HAP-1 (cell line): ENCODE data around the gene PTPRT.

ENCODE experiments used
- DNase-seq, 2 experiments: peaks; one replicate each; pipeline ENCODE4 v3.0.0-alpha.2; 2016 to 2020; ENCODE audit warnings: low spot score in 2 of 2
- H3K27me3 ChIP-seq: fragments of 250-450 bp; sonication (Bioruptor Pico); 2 replicates; pipeline ENCODE4 v1.5.1; 2020; ENCODE audit warnings: low read depth, mild to moderate bottlenecking, moderate library complexity
- H3K36me3 ChIP-seq: fragments of 250-450 bp; sonication (Bioruptor Pico); replicated peaks from 2 replicates; pipeline ENCODE4 v1.5.1; 2020; ENCODE audit warnings: mild to moderate bottlenecking
- H3K4me1 ChIP-seq: fragments of 250-450 bp; sonication (Bioruptor Pico); 2 replicates; pipeline ENCODE4 v1.5.1; 2020; ENCODE audit warnings: mild to moderate bottlenecking
- H3K4me3 ChIP-seq: fragments of 250-450 bp; sonication (Bioruptor Pico); 2 replicates; pipeline ENCODE4 v1.5.1; 2020; ENCODE audit warnings: mild to moderate bottlenecking, moderate library complexity
- H3K9me3 ChIP-seq: fragments of 250-450 bp; sonication (Bioruptor Pico); 2 replicates; pipeline ENCODE4 v1.5.1; 2020; ENCODE audit warnings: mild to moderate bottlenecking, moderate library complexity
- in situ Hi-C: fragments of 300-500 bp; cut with MboI; formaldehyde crosslinking; loops from 3 replicates; pipeline ENCODE4 v1.14.3; 2020; ENCODE audit warnings: low sequenced_read_pairs, inconsistent platforms, mixed read lengths

PTPRT gene

GRCh38 chr20:42957018-42957703 lies 232.5 kb downstream of the PTPRT start:
- Histone ChIP-seq H3K4me1 (no peaks in the 10 kb centered on the region), H3K9me3 (no peaks in the 10 kb centered on the region), H3K27me3 (no peaks in the 10 kb centered on the region), H3K36me3 (no peaks in the 10 kb centered on the region), H3K4me3 (no peak overlapping the region)
- DNase-seq: no peak
- in situ Hi-C loops: no loop called here

GRCh38 chr20:42955713-42956112 lies 234.0 kb downstream of the PTPRT start:
- in situ Hi-C loops: no loop called here
- no peaks in the 10 kb centered on the region for H3K9me3 ChIP-seq
- no peaks in the 10 kb centered on the region for H3K36me3 ChIP-seq
- H3K4me3 ChIP-seq: no peak overlapping the region
- DNase-seq: no peak
- H3K27me3 ChIP-seq: no peaks in the 10 kb centered on the region
- no peaks in the 10 kb centered on the region for H3K4me1 ChIP-seq

GRCh38 chr20:42954951-42955350 lies 234.8 kb downstream of the PTPRT start:
- Histone ChIP-seq H3K9me3 (no peaks in the 10 kb centered on the region), H3K27me3 (no peaks in the 10 kb centered on the region), H3K36me3 (no peaks in the 10 kb centered on the region), H3K4me1 (no peaks in the 10 kb centered on the region), H3K4me3 (no peak overlapping the region)
- in situ Hi-C loops: no loop called here
- no peak for DNase-seq

- Histone ChIP-seq H3K27me3 (no peaks in the 10 kb centered on the region), H3K9me3 (no peaks in the 10 kb centered on the region), H3K36me3 (no peaks in the 10 kb centered on the region), H3K4me1 (no peaks in the 10 kb centered on the region), H3K4me3 (no peak overlapping the region)
- DNase-seq: no peak
- in situ Hi-C loops: no loop called here
Observed at GRCh38 chr20:42949950-42950349, 239.8 kb downstream of the PTPRT start.

- in situ Hi-C loops: no loop called here
Observed at GRCh38 chr20:42945234-42945994, 244.3 kb downstream of the PTPRT start.

GRCh38 chr20:42941629-42942028 lies 248.1 kb downstream of the PTPRT start:
- Histone ChIP-seq H3K9me3 (no peaks in the 10 kb centered on the region), H3K27me3 (no peaks in the 10 kb centered on the region), H3K4me3 (no peak overlapping the region), H3K36me3 (no peaks in the 10 kb centered on the region), H3K4me1 (no peaks in the 10 kb centered on the region)
- no peak for DNase-seq
- in situ Hi-C loops: no loop called here

More at GRCh38 chr20:42945234-42945994, 244.3 kb downstream of the PTPRT start:
- no peaks in the 10 kb centered on the region for H3K36me3 ChIP-seq
- DNase-seq: no peak
- H3K9me3 ChIP-seq: no peaks in the 10 kb centered on the region
- no peak overlapping the region for H3K4me3 ChIP-seq
- no peaks in the 10 kb centered on the region for H3K27me3 ChIP-seq
- H3K4me1 ChIP-seq: no peaks in the 10 kb centered on the region

- in situ Hi-C loops: no loop called here
- DNase-seq: no peak
- Histone ChIP-seq H3K9me3 (no peaks in the 10 kb centered on the region), H3K36me3 (no peaks in the 10 kb centered on the region), H3K4me1 (no peaks in the 10 kb centered on the region), H3K4me3 (no peak overlapping the region), H3K27me3 (no peaks in the 10 kb centered on the region)
Observed at GRCh38 chr20:42938441-42939205, 251.1 kb downstream of the PTPRT start.

- Histone ChIP-seq H3K9me3 (no peaks in the 10 kb centered on the region), H3K4me1 (no peaks in the 10 kb centered on the region), H3K27me3 (no peaks in the 10 kb centered on the region), H3K4me3 (no peak overlapping the region), H3K36me3 (no peaks in the 10 kb centered on the region)
- no peak for DNase-seq
- in situ Hi-C loops: no loop called here
Observed at GRCh38 chr20:42936482-42936881, 253.2 kb downstream of the PTPRT start.

- Histone ChIP-seq H3K36me3 (no peaks in the 10 kb centered on the region), H3K4me1 (no peaks in the 10 kb centered on the region), H3K4me3 (no peak overlapping the region), H3K27me3 (no peaks in the 10 kb centered on the region), H3K9me3 (no peaks in the 10 kb centered on the region)
- DNase-seq: no peak
- in situ Hi-C loops: no loop called here
Observed at GRCh38 chr20:42924215-42924614, 265.5 kb downstream of the PTPRT start.

- no peak for DNase-seq
- Histone ChIP-seq H3K9me3 (no peaks in the 10 kb centered on the region), H3K36me3 (no peaks in the 10 kb centered on the region), H3K4me1 (no peaks in the 10 kb centered on the region), H3K27me3 (no peaks in the 10 kb centered on the region), H3K4me3 (no peak overlapping the region)
- in situ Hi-C loops: no loop called here
Observed at GRCh38 chr20:42923348-42923918, 266.3 kb downstream of the PTPRT start.

- in situ Hi-C loops: no loop called here
- H3K4me3 ChIP-seq: no peak overlapping the region
- no peaks in the 10 kb centered on the region for H3K4me1 ChIP-seq
- H3K27me3 ChIP-seq: no peaks in the 10 kb centered on the region
- no peak for DNase-seq
- H3K9me3 ChIP-seq: no peaks in the 10 kb centered on the region
- H3K36me3 ChIP-seq: no peaks in the 10 kb centered on the region
Observed at GRCh38 chr20:42920776-42921175, 268.9 kb downstream of the PTPRT start.

GRCh38 chr20:42919316-42919715 lies 270.4 kb downstream of the PTPRT start:
- Histone ChIP-seq H3K36me3 (no peaks in the 10 kb centered on the region), H3K4me1 (no peaks in the 10 kb centered on the region), H3K9me3 (peaks cover 3% of the 10 kb centered on the region; the same call in 1 of the 2 replicates), H3K27me3 (no peaks in the 10 kb centered on the region), H3K4me3 (no peak overlapping the region)
- in situ Hi-C loops: no loop called here
- no peak for DNase-seq

- in situ Hi-C loops: no loop called here
- Histone ChIP-seq H3K4me3 (no peak overlapping the region), H3K27me3 (no peaks in the 10 kb centered on the region), H3K36me3 (no peaks in the 10 kb centered on the region), H3K4me1 (no peaks in the 10 kb centered on the region), H3K9me3 (peaks cover 3% of the 10 kb centered on the region; the same call in 1 of the 2 replicates)
- DNase-seq: no peak
Observed at GRCh38 chr20:42915081-42915480, 274.6 kb downstream of the PTPRT start.
